ENCODE data around the gene PLAAT4.

DNA sequence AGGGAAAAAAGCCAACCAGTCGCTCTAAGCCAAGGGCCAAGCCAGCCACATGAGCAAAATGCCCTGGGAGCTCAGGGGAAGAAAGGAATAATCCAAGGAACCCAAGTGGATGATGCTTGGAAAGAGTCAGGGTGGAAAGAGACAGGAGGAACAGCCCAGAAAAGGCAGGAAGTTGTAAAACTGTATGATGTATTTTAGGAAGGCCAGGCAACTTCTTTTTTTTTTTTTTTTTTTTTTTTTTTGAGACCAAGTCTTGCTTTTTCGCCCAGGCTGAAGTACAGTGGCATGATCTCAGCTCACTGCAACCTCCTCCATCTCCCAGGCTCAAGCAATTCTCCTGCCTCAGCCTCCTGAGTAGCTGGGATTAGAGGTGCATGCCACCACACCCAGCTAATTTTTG lies 29.1 kb upstream of the PLAAT4 start:
- TF ChIP-seq CTBP2 (IDR thresholded peaks at IDR 0.05; ENCODE audit: borderline replicate concordance, insufficient read depth, insufficient read length, low read length), result no peak
- no peak for TF ChIP-seq CTCF (IDR thresholded peaks at IDR 0.05; ENCODE audit: control extremely low read depth in 1 of 3, insufficient read depth in 1 of 3, low read depth in 1 of 3, low read length in 3 of 3)
- TF ChIP-seq ZNF274 (IDR thresholded peaks at IDR 0.05; ENCODE audit: borderline replicate concordance, extremely low read depth, low read length), result no peak
- TF ChIP-seq EP300 (IDR thresholded peaks at IDR 0.05; ENCODE audit: borderline replicate concordance in 1 of 2, low read depth in 2 of 2, low read length in 2 of 2), result no peak
- no peak for TF ChIP-seq GTF2F1 (IDR thresholded peaks at IDR 0.05; ENCODE audit: borderline replicate concordance, low read depth, low read length)
- no peak for TF ChIP-seq POLR2A (IDR thresholded peaks at IDR 0.05; ENCODE audit: control extremely low read depth in 1 of 2, low read depth in 2 of 2, low read length in 2 of 2)
- TF ChIP-seq BACH1 (IDR thresholded peaks at IDR 0.05; ENCODE audit: low read length), result no peak
- no peak for TF ChIP-seq MAX (IDR thresholded peaks at IDR 0.05)
- TF ChIP-seq PHF8 (conservative IDR thresholded peaks at IDR 0.05; ENCODE audit: low read depth, low read length), result no peak

All from H1 (cell line).